Calu3 (cell line): ENCODE results near the gene SYCE1. TPM values are rescaled to one million over a fixed set of nuclear protein-coding genes. Genes with fewer than 3 reads are reported as not detected.
"Not testable (repeated sequence)": the region's sequence is repeated elsewhere in the genome, so short reads cannot be mapped to it uniquely, and the experiment has no call there.

Source experiments
- BruUV-seq: library from RNA; stranded (reverse); fragments of 400-500 nt; replicated peaks from 2 replicates; lab custom pipeline; 2021; lab: Mats Ljungman, UMichigan
- CTCF ChIA-PET: fragments of 300-600 bp; sonication (Branson Sonifier 250); formaldehyde crosslinking; loops from one replicate; lab custom pipeline; 2022; ENCODE audit warnings: antibody characterized with exemption; lab: Charles Lee
- DNase-seq: peaks from one replicate; pipeline ENCODE4 v3.0.0; 2022
- H3K27ac Mint-ChIP-seq: one replicate; pipeline ENCODE4 v1.8.0; 2022; ENCODE audit warnings: mixed read lengths; ENCODE audit not compliant: unreplicated experiment
- H3K27me3 Mint-ChIP-seq: one replicate; pipeline ENCODE4 v1.8.0; 2022; ENCODE audit warnings: mixed read lengths; ENCODE audit not compliant: unreplicated experiment
- H3K36me3 Mint-ChIP-seq: one replicate; pipeline ENCODE4 v1.8.0; 2022; ENCODE audit warnings: mild to moderate bottlenecking, moderate library complexity, mixed read lengths; ENCODE audit not compliant: insufficient read depth, unreplicated experiment
- H3K4me1 Mint-ChIP-seq: one replicate; pipeline ENCODE4 v1.8.0; 2022; ENCODE audit warnings: mild to moderate bottlenecking, low read depth, mixed read lengths; ENCODE audit not compliant: unreplicated experiment
- H3K4me3 Mint-ChIP-seq: one replicate; pipeline ENCODE4 v1.8.0; 2022; ENCODE audit warnings: mild to moderate bottlenecking, low read depth, moderate library complexity, mixed read lengths; ENCODE audit not compliant: unreplicated experiment
- H3K9me3 Mint-ChIP-seq: one replicate; pipeline ENCODE4 v1.8.0; 2022; ENCODE audit warnings: low read depth, mixed read lengths; ENCODE audit not compliant: unreplicated experiment
- CTCF ChIP-seq: fragments of 200-600 bp; IDR thresholded peaks from one replicate; pipeline ENCODE4 v1.8.0; 2022; ENCODE audit warnings: antibody characterized with exemption; ENCODE audit not compliant: unreplicated experiment
- intact Hi-C: fragments of 100-400 bp; cut with micrococcal nuclease; formaldehyde crosslinking; loops from one replicate; pipeline ENCODE4 v1.10.0; 2022; ENCODE audit not compliant: unreplicated experiment
- total RNA-seq: library from RNA; stranded (reverse); gene quantifications from 2 replicates; pipeline ENCODE4 v1.2.3, GENCODE V29; 2022

The SYCE1 gene
- total RNA-seq, 1 experiment from 2014 or later: not detected

GRCh38 chr10:133608855-133609254 lies 43.5 kb upstream of the SYCE1 start:
- CTCF ChIA-PET: no interaction called here
- peaks cover 3% of the 10 kb centered on the region for H3K9me3 Mint-ChIP-seq
- intact Hi-C loops: loop anchor here (2.0 kb wide), 1 partner anchor 170 kb away; no protein-coding TSS in a partner anchor

GRCh38 chr10:133603434-133603833 lies 38.1 kb upstream of the SYCE1 start:
- peaks cover 46% of the 10 kb centered on the region for H3K27me3 Mint-ChIP-seq
- intact Hi-C loops, H3K4me3 Mint-ChIP-seq, H3K36me3 Mint-ChIP-seq, H3K9me3 Mint-ChIP-seq, H3K27ac Mint-ChIP-seq, H3K4me1 Mint-ChIP-seq, CTCF ChIA-PET, DNase-seq, BruUV-seq: not testable (repeated sequence)

More at GRCh38 chr10:133608855-133609254, 43.5 kb upstream of the SYCE1 start:
- DNase-seq: peak; percentile 4
- Mint-ChIP-seq H3K27me3 (peaks cover 60% of the 10 kb centered on the region), H3K27ac (no peak overlapping the region), H3K36me3 (no peaks in the 10 kb centered on the region), H3K4me3 (no peak overlapping the region), H3K4me1 (no peaks in the 10 kb centered on the region)
- no TSS peak for BruUV-seq
- TF ChIP-seq CTCF: peak; percentile 19

- Mint-ChIP-seq H3K36me3 (no peaks in the 10 kb centered on the region), H3K4me1 (no peaks in the 10 kb centered on the region), H3K27me3 (peaks cover 42% of the 10 kb centered on the region), H3K9me3 (no peaks in the 10 kb centered on the region), H3K4me3 (no peak overlapping the region), H3K27ac (no peak overlapping the region)
- DNase-seq: no peak
- no peak for TF ChIP-seq CTCF
- BruUV-seq: no TSS peak
- CTCF ChIA-PET: interaction anchor here (0.6 kb wide), 1 partner anchor 833 kb away, joined by 3 read pairs; no protein-coding TSS in a partner anchor
- intact Hi-C loops: no loop called here
Observed at GRCh38 chr10:133600657-133601056, 35.3 kb upstream of the SYCE1 start.

- BruUV-seq, CTCF ChIA-PET, DNase-seq, H3K27ac Mint-ChIP-seq, H3K36me3 Mint-ChIP-seq, H3K4me3 Mint-ChIP-seq, H3K9me3 Mint-ChIP-seq, intact Hi-C loops, H3K4me1 Mint-ChIP-seq: not testable (repeated sequence)
- H3K27me3 Mint-ChIP-seq: peaks cover 46% of the 10 kb centered on the region
Observed at GRCh38 chr10:133599869-133600268, 34.5 kb upstream of the SYCE1 start.

GRCh38 chr10:133592716-133593115 lies 27.3 kb upstream of the SYCE1 start:
- BruUV-seq: no TSS peak

More at GRCh38 chr10:133592716-133593115, 27.3 kb upstream of the SYCE1 start:
- intact Hi-C loops: no loop called here
- no peaks in the 10 kb centered on the region for H3K4me1 Mint-ChIP-seq
- H3K4me3 Mint-ChIP-seq: no peak overlapping the region
- no peak for DNase-seq
- H3K9me3 Mint-ChIP-seq: no peaks in the 10 kb centered on the region
- no peak for TF ChIP-seq CTCF
- no peaks in the 10 kb centered on the region for H3K36me3 Mint-ChIP-seq
- peaks cover 68% of the 10 kb centered on the region for H3K27me3 Mint-ChIP-seq
- CTCF ChIA-PET: no interaction called here
- H3K27ac Mint-ChIP-seq: no peak overlapping the region
